Brain pericyte (primary cell): ENCODE results near the gene PDE8B.

Experiments
- DNase-seq: peaks from one replicate; pipeline ENCODE4 v3.0.0-alpha.2; 2012; ENCODE audit warnings: low read depth, low spot score

The PDE8B gene

GRCh38 chr5:77285251-77285841 is 74.9 kb downstream of the PDE8B start:
- DNase-seq = no peak

DNA sequence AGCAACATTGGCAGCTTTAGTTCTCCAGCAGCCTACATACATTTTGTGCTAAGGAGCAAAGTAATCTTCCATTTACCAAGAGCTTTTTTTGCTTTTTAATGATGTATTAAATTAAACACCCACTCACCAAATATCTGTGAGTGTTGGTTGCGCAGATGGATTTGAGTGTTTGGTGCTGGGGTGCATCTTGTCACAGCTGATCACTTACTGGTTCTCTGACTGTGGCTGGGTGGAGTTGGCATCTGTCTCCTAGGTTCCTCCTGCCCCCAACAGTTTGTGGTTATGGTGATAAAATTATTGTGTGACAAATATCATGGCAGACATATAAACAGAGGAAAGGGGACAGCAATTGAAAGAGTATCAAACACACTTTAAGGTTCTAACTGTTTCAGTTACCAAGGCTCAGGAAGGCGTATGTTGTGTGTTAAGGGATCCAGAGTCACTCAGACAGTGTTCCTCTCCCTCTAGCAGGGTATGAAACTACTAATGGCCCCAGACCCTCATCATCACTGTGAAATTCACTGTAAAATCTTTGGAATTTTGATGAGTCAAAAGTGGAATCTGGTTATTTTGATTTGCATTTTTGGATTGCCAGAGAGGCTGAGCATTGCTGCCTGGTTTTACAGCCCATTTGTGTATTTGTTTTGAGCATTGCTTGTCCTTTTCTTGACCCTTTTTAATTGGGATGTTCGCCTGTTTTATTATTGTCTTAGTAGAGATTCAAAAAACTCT is 81.7 kb downstream of the PDE8B start:
- DNase-seq = no peak

DNA sequence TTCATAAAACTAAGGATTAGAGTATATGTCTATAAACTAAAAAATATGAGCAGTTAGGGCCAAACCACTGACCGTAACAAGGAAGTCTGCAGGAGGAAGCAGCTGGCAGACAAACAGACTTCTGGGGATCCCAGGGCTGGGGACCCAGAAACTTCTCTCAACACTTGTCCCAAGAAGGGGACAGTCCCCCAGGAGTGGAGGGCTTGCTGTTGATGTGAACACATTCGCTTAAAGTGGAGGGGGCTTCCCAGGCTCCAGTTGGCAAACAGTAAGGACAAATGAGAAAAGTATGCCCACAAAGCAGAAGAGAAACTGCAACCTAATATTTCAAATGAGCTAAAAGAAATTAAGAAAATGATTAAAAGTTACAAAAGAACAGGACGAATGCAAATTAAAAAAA is 83.7 kb downstream of the PDE8B start:
- no peak for DNase-seq

GRCh38 chr5:77295863-77296378 is 85.4 kb downstream of the PDE8B start:
- no peak for DNase-seq

DNA sequence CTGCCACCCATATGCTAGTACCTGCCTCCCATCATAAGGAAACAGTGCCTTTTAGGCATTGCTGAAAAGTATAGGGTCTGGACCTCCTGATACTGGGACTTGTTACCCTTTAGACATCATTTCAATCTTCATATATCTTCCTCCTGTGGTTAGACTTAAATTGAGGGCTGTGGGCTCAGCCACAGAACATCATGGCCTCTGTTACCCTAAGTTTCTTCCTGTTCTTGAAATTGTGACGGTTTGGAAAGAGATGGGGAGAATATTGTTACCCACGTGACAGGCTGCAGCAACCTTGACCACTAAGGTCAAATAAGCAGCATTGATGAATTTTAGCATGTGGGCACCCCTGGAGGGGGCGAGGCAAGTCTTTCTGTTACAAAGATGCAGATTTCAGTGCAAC is 87.7 kb downstream of the PDE8B start:
- no peak for DNase-seq

- DNase-seq = no peak
Measured at GRCh38 chr5:77300451-77300850, 90.0 kb downstream of the PDE8B start.

GRCh38 chr5:77301447-77301883 is 91.0 kb downstream of the PDE8B start:
- DNase-seq = no peak

DNA sequence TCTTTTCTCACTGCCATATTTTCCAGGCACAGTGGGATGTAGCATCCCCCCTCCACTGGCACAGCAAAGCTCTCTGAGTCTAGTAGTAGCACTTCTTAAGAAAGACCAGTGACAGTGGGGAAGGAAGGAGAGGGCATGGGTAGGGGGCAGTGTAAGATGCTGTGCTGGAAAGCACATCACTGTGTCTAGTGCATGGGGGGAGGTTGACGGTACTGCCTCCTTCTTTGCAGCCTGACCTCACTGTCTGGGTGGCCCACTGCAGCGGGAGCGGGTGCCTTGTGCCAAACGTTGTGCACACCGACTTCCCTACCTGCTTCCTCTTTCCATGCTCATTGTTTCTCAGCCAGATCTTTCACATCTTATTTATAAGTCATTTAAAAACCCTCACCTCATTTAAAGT is 91.8 kb downstream of the PDE8B start:
- no peak for DNase-seq

DNA sequence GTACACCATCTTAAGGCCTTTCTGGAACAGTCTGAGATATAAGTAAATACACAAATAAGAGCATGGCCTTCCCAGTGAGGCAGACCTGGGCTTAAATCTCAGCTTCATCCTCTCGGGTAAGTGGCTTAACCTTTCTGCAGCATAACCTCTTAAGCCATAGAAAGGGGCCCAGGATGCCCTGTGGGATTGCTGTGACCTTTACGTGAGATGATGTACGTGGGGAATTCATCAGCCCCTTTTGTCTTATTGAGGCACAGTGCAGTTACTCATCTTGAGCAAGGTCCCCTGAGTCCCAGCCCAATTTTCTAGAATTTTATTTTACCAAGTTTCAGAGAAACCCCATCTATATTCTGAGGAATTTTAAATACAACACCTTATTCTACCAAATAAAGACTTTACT is 92.2 kb downstream of the PDE8B start:
- DNase-seq = no peak

- no peak for DNase-seq
Measured at GRCh38 chr5:77304388-77304787, 93.9 kb downstream of the PDE8B start.

GRCh38 chr5:77305222-77305846 is 94.9 kb downstream of the PDE8B start:
- DNase-seq = no peak

DNA sequence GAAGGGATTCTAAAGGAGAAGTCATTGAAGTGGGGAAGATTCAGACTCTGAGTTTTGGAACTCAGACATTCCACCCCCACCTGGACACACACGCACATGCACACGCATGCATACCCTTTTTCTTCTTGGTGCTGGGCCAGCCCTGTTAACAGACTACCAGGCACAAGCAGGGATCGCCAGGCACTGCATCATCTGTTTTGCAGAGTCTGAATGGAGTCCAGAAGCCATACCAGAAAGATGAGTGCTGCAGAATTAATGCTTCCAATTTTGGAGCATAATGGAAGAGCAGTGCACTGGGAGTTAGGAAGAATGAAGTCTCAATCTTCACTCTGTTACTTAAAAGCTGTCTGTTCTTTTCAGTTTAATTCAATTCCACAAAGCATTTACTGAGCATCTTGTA is 95.5 kb downstream of the PDE8B start:
- no peak for DNase-seq

- no peak for DNase-seq
Measured at GRCh38 chr5:77306531-77306930, 96.1 kb downstream of the PDE8B start.

DNA sequence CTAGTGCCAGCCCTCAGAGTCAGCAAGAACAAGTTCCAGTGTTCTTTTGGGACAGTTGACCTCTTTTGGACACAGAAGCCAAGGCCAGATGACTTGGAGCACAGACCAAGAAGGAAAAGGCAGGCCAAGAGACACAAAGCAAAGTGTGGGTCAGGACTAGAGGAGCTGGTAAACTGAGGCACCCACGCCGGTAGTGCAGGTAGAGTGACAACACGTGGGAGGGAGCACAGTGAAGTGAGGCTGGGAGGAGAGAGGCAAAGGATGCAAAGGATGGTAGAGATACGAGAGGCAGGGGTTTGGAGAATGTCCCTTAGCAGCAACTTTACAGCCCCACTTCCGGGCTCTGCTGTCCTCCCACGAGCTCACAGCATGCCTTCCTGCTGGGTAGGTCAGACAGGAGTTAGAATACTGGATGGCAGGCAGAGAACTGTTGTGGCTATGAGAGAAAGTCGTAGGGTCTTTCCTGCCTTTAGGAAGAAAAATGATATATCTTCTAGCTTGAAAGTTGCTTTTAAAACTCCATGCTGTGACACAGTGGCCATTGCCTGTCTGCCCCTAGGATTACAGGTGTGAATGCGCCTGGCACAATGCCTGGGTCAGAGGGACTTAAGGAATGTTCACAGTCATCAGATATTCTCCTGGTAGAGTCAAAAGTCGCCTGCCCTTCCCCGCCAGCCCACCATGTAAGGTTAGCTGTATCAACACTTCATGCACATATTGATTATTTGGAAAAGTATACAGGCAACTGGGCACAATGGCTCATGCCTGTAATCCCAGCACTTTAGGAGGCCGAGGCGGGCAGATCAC is 97.9 kb downstream of the PDE8B start:
- DNase-seq = no peak

GRCh38 chr5:77309140-77309539 is 98.7 kb downstream of the PDE8B start:
- DNase-seq = no peak

DNA sequence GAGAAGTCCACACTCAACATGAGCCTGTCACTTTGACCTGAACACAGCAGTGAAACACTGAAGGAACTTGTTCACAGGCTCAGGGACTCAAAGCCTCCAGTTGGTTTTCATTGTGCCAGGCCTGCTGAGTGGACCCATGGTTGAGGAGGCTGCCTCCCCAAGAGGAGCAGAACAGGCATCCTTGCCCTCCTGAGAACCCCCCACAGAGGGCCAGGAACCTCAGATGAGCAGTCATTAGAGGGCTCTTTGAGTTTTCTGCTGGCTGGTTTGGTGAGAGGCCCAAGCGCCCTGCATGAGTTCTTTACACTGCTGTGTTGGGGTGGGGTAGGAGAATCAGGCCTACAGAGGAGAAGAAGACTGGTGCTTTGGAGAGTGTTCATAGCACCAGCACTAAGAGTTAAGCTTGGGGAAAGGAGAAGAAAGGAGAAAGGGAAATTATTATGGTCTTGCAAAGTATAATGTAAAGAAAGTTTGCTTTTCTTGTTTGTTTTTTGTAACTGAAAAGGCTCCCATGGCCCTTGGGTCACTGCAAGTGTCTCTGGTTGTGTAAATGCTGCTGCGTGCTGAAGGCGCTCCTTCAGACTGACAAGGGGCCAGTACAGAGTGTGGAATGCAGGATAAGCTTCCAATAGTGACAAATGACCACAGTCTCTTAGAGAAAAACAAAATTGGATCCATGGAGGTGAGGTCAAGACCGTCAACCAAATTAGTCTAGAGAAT is 100.2 kb downstream of the PDE8B start:
- DNase-seq = no peak

- DNase-seq = no peak
Measured at GRCh38 chr5:77311214-77311571, 100.7 kb downstream of the PDE8B start.

DNA sequence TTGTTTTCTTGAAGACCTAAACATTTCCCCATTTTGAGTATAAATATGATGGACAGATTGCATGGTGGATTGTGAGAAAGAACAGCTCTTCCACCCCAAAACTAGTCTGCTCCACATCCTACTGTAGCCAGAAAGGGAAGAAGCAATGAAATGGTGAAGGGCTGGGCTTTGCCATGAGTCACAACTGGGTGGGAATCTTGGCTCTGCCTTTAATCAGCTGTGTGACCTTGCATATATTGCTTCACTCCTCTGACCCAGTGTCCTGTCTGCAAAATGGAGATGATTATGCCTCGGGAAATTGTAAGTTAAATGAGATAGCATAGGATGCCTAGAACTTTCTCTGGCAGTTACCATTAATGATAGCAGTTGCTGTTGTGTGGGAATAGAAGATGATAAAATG is 101.9 kb downstream of the PDE8B start:
- no peak for DNase-seq

DNA sequence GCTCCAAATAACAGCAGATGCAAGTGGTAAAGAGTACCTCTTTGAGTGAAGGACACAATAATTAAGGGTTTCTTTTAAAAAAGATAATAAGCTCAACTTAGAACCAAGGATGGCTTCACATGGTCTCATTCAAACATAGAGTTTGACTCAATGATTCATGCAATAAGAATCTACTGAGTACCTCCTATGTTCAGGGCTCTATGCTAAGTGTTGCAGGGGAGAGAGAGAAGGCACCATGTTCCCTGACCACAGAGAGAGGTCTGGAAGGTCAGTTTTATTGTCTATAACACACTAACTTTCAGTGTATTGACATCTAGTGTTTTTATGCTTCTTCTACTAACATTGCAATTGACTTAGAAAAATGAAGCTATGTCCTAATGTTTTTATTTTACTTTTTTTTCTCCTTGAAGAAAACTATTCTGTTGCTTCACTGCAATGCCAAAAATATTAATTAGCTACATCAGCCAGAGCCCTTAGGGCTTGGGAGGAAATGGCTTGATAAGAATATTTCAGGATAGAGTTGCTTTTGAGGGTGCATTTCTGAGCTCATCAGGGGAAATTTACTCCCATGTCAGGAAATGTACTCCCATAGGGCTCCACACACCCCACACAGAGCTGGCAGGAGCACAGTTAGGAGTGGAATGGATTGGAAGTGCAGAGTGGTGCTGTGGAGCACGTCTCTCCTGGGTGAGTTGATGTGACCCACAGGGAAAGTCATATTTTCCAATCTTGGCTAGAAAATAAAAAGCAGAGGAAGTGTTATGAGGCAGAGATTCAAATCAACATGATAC is 106.6 kb downstream of the PDE8B start:
- DNase-seq = no peak

- DNase-seq = no peak
Measured at GRCh38 chr5:77318060-77318459, 107.6 kb downstream of the PDE8B start.
